GM19351 (cell line): ENCODE data around the gene GRIN1.

Source experiments
- ATAC-seq: cut with Tn5 transposase; IDR thresholded peaks from one replicate; pipeline ENCODE4 v1.9.1; 2021; ENCODE audit warnings: mild to moderate bottlenecking, moderate library complexity; ENCODE audit not compliant: unreplicated experiment

GRIN1 gene

GRCh38 chr9:137173796-137174664 is 35.1 kb downstream of the GRIN1 start:
- no peak for ATAC-seq

GRCh38 chr9:137174722-137175293 is 35.9 kb downstream of the GRIN1 start:
- ATAC-seq, result no peak

GRCh38 chr9:137175345-137175961 is 36.5 kb downstream of the GRIN1 start:
- no peak for ATAC-seq

DNA sequence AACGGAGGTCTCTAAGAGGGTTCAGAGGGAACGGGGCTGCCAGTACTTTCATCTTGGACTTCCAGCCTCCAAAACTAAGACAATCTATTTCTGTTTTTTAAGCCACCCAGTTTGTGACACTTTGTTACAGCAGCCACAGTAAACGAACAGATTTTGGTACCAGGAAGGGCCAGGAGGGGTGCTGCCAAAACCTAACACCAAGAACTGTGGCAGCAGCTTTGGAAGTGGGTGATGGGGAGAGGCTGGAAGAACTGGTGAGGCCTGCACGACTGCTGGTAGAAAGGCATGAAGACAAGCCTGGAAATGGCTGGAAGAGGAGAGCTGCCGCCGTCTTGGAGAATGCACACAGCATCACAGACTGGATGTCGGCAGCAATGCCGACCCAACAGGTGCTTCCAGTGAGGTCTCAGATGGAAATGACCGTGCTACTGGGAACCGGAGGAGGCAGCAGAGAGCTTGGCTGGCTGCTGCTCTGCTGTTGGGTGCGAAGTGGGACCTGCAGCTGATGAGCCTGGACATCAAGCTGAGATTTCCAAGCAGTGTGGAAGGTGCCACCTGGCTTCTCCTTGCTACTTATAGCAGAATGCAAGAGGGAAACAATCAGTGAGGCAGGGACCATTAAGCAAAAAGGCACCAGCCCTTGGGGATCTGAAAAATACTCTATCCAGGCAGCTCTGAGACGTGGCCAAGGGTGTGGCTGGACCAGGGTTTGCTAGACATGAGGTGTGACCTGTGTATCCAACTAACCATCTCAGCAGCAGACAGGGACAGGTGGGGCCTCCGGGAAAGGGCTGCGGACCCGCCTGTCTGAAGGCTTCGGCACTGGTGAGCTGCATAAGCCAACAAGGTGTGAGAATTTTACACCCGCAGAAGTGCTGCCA is 37.6 kb downstream of the GRIN1 start:
- no peak for ATAC-seq

DNA sequence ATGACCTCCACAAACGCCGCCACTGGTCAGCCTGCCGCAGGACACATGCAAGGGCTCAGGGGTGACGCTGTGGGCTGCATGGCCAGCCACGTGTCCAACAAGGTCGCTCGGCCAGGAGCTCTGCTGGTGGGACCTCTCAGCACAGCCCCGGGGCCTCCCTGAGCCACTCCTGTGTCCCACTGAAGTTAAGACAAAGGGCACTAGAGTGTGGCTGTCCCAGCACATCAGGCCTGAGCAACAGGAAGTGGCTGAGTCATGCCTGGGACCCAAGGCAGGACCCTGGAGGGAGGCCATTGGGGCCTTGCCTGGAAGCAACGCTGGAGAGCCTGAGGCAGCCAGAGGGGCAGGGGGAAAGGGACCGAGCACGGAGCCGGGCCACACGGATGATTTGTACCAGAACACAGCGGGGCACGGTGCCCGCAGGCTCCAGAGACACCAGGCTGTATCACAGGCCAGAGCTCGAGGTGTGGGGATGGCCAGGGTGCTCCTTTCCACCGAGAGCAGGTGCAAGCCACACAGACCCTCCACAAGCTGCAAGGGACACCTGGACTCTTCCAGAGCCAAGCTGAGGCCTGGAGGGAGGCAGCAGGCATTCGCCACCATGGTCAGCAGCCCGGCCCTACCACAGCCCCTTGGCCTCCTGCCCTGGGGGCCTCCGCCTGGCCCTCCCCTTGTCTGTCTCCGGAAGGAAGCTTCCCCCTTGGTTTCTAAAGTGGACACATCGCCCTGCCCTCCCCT is 39.4 kb downstream of the GRIN1 start:
- no peak for ATAC-seq

- no peak for ATAC-seq
These were observed 40.1 kb downstream of the GRIN1 start for GRCh38 chr9:137178939-137179630.

DNA sequence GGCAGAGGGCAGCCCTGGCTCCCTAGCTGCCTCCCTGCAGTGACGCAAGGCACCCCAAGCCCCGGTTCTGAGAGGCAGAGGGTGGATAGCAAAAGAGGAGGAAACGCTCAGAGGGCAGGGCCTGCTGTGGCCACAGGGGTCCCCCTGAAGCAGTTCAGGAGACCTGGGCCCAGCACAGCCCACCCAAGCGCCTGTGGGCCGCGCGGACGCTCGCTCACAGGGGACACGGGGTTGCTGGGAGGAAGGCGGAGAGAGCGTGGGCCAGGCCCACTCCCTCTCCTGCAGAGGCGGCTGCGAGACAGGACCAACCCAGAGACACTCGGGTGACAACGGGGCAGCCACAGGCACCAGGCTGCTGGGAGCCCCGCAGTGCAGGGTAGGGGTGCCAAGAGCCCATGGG is 40.8 kb downstream of the GRIN1 start:
- ATAC-seq, result no peak

GRCh38 chr9:137180491-137180890 is 41.5 kb downstream of the GRIN1 start:
- no peak for ATAC-seq

DNA sequence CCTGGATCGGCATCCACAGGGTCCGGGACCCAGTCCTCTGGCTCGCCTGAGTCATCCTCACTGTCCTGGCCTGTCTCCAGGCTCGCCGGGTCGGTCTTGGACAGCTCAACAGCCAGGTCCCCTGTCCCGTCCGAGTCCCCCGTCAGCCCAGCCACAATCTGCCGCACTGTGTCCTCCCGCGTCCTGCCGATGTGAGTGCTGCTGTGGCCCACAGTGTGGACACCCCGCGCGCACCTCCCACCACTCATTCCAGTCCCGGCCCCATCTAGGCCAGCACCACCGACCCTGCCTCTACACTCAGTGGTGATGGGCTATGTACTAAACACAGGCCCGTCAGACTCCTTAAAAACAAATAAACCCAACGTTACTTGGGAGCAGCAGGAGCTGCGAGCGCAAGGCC is 42.7 kb downstream of the GRIN1 start:
- ATAC-seq, result no peak

DNA sequence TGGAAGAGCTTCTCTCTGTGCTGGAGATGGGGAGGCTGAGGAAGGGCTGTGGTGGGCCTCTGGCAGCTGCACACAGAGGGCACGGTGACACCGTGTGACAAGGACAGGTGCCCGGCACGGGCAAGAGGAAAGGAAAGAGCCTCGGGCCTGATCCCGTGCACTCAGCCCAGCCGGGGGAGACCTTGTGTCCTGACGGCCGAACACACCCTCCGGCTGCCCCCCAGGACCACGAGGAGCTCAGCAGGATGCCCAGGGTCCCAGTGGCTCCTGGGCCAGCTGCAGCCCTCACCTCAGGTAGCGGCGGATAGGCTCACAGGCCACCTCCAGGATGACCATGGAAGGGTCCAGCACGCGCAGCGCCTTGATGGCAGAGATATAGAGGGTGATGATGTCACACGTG is 43.9 kb downstream of the GRIN1 start:
- ATAC-seq, result no peak

GRCh38 chr9:137183980-137184595 is 45.1 kb downstream of the GRIN1 start:
- ATAC-seq, result no peak

- ATAC-seq, result no peak
These were observed 46.1 kb downstream of the GRIN1 start for GRCh38 chr9:137184881-137185660.

- no peak for ATAC-seq
These were observed 47.0 kb downstream of the GRIN1 start for GRCh38 chr9:137185921-137186320.

- ATAC-seq, result no peak
These were observed 47.4 kb downstream of the GRIN1 start for GRCh38 chr9:137186385-137186784.

DNA sequence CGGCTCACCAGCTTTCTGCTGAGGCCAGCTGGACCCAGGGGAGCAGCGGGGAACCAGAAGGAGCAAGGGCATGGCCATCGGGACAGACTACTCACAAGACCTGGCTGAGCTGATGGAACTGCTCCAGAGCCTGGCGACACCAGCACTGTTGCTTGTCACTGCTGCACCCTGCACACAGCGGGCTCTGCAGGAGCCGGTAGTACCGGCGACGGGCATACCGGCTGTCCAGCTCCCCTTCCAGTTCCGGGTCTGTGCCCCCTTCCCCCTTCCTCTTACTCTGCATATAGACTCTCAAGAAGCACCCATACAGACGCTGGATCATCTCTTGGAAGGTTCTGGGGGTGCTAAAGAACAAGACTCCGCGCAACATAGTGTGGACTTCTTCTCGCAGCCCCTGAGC is 48.4 kb downstream of the GRIN1 start:
- ATAC-seq, result no peak

GRCh38 chr9:137188086-137188489 is 49.1 kb downstream of the GRIN1 start:
- ATAC-seq, result no peak

GRCh38 chr9:137188490-137189296 is 49.7 kb downstream of the GRIN1 start, which contains the start of the genes ANAPC2 and SSNA1:
Gene ANAPC2, minus strand, starts transcription at chr9:137188560. Its CDS starts 28 bp downstream, at chr9:137188532.
Gene SSNA1, plus strand, starts transcription at chr9:137188676. Its CDS starts 51 bp downstream, at chr9:137188727.
- ATAC-seq, result peak; percentile 82
